Effector CD4-positive, alpha-beta T cell (primary cell): ENCODE results near the gene NOS1AP. TPM values are rescaled to one million over a fixed set of nuclear protein-coding genes. Genes with fewer than 3 reads are reported as not detected.
"Not testable (repeated sequence)": the region's sequence is repeated elsewhere in the genome, so short reads cannot be mapped to it uniquely, and the experiment has no call there.

ENCODE experiments used
- DNase-seq: peaks from one replicate; pipeline ENCODE4 v3.0.0-alpha.2; 2020
- total RNA-seq: gene quantifications from one replicate; lab custom pipeline; 2026; lab: John Stamatoyannopoulos, UW

NOS1AP gene
- total RNA-seq = not detected

DNA sequence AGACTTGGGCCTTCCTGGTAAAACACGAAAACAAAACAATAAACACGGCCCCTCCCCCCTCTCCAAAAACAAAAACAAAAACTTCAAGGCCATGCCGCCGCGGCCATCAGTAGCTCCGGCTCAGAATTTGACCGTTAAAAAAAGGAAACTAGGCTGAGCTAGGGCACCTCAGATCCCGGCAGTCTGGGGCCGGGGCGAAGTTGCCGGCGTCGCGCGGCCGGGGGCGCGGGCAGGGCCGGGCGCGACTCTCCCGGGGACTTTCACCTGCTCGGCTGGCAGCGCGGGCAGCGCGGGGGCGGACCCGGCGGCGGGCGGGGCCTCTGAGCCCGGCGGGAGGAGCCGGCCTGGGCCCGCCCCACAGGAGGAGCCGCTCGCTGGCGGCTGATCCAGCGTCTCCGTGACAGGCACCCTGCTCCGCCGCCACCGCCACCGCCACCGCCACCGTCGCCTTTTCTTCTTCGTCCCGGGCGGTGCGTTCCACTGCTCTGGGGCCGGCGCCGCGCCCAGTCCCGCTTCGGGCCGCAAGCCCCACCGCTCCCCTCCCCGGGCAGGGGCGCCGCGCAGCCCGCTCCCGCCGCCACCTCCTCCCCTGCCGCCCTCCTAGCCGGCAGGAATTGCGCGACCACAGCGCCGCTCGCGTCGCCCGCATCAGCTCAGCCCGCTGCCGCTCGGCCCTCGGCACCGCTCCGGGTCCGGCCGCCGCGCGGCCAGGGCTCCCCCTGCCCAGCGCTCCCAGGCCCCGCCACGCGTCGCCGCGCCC, at the start of gene NOS1AP:
TSS of gene NOS1AP (plus strand) at position 358 of the 760 bp plus-strand sequence. CDS start 487 bp downstream, outside the sequence.
- DNase-seq = peak; percentile 56

DNA sequence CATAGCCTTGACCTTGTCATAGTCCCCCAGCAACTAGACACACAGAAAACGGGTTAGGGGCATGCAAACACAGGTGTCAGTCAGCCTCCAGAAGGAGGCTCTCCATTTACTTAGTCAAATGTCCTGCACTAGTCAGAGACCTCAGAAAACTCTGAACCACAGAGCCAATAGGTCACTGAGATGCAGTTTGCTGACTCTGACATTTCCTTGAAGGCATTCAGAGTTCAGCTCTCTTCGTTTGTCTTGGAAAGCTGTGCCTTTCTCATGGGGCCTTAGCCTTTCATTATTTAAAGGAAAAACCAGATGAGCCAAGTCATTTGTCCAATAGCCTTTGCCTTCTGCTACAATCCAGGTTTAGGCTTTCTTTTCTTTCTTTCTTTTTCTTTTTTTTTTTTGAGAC, 49.3 kb upstream of the NOS1AP start:
- DNase-seq = no peak

DNA sequence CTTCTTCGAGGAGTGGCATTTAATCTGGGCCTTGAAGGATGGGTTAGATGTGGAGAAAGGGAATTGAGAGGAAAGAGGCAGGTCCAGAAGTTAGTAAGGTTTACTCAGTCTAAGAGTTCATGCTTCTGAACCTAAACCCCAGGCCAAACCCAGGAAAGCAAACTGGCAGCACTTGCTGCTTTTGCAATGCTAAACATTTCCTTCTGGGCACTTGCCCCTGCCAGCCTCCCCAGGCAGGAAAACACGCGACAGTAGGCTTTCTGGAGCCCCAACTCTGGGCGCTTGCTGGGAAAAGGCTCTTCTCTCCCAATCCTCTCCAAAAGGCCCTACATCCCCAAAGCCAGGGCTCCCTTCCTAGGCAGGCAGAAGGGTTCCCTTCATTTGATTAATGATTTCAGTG, 48.4 kb upstream of the NOS1AP start:
- DNase-seq = no peak

- DNase-seq = no peak
Observed at GRCh38 chr1:162022626-162023025, 46.9 kb upstream of the NOS1AP start.

- DNase-seq = no peak
Observed at GRCh38 chr1:162023181-162023546, 46.3 kb upstream of the NOS1AP start.

DNA sequence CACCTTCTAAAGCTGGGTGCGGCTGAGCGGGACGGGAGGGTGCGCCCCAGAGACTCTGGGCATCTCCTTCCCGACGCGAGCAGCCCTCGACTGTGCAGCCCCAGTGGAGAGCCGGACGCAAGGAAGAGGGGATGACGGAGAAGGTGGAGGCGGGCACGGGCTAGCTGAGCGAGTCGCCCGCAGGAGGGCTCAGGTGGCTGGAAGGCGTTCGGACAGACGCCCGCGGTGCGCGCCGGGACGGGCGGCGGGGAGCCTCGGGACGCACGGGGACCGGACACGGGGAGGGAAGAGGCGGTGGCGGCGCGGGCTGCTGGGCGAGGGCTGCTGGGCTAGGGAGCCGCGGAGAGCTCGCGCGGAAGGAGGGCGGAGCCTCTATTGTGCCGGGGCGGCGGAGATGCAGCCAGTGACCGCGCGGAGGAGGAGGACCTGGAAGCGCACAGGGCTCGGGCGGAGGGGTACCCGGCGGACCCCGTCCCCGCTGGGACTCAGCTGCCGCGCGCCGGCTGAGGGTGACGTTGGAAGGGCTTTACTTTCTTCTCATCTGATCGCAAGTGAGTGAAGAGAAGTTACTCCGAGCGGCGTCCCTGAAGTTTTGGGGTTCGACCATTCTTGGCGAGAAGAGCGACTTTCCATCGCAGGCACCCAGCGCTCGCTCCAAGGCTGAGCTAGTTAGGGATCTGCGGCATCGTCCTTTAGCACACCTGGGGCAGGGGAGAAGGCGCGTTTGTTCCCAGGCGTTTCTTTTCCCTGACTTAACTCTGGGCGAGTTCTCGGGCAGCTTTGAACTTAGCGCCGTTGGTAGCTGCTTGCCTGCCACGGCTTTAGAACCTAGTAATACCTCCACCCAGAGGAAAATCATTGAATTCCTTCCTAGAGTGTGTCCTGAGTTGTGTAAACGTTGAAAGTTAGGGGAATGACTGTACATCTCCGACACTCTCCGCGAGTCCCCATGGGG, 45.7 kb upstream of the NOS1AP start, which contains the start of gene OLFML2B:
TSS of gene OLFML2B (minus strand) at position 323 of the 955 bp plus-strand sequence. CDS start 439 bp downstream, outside the sequence.
- peak; percentile 6 for DNase-seq

- DNase-seq = no peak
Observed at GRCh38 chr1:162025541-162025940, 44.0 kb upstream of the NOS1AP start.

- DNase-seq = no peak
Observed at GRCh38 chr1:162026881-162027280, 42.6 kb upstream of the NOS1AP start.

DNA sequence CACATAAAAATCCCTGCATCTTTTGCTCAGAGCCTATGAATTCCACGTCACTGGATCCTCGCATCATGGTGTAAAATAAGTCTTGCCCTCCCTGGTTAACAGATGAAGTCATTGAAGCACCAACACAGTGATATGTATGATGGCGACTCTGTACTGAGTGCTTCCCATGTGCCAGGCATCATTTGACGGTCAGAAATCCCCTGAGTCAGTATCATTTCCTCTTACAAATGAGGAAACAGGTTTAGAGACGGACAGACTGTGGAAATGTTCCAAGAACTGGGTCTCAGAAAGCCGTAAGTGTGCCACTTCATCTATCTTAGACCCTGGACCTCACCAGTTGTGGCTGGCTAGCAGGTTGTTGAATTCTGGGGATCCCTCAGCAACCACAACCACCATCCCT, 40.8 kb upstream of the NOS1AP start:
- no peak for DNase-seq

GRCh38 chr1:162029157-162029556, 40.3 kb upstream of the NOS1AP start:
- DNase-seq = no peak

DNA sequence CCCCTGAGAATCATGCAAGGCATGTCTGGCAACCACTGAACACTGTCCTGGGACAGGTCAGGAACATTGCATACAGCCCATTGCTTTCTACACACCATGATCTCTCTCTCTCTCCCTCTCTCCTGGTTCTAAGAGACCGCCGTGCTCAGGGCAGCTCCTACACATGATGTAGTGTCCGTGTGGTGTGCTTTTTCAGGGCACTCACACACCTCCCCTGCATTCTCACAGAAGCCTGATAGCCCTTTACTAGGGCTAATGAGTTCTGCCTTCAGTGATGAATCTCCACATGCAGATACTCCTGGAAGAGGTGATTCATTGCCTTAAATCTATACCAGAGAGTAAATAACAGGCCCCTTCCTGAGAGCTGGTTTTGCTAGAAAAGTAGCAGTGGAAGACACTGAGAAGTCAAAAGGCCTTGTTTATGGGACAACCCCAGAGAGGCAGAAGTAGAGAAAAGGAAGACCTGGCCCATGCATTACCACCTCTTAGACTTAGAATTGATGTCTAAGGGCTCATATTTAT, 38.7 kb upstream of the NOS1AP start:
- DNase-seq = no peak

- no peak for DNase-seq
Observed at GRCh38 chr1:162033428-162033827, 36.1 kb upstream of the NOS1AP start.

GRCh38 chr1:162035241-162035640, 34.2 kb upstream of the NOS1AP start:
- DNase-seq = no peak

DNA sequence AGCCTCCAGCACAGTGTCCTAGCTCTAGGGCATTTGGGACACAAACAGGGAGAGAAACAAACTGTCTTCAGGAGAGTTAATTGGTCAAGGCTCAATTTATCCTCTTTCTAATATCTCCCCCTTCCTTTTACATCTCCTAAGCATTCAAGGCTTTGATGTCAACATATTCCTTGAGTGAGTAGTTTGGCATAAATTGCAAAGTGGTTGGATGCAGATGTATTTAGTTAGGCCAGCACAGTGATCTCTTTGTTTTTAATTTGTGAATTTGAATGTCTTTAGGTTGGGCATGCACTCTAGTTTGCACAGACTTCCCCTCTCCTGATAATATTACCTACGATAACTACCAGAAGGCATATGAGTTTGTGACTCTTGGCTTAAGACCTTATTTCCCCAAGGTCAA, 33.3 kb upstream of the NOS1AP start:
- DNase-seq = no peak

- no peak for DNase-seq
Observed at GRCh38 chr1:162038624-162039023, 30.9 kb upstream of the NOS1AP start.

DNA sequence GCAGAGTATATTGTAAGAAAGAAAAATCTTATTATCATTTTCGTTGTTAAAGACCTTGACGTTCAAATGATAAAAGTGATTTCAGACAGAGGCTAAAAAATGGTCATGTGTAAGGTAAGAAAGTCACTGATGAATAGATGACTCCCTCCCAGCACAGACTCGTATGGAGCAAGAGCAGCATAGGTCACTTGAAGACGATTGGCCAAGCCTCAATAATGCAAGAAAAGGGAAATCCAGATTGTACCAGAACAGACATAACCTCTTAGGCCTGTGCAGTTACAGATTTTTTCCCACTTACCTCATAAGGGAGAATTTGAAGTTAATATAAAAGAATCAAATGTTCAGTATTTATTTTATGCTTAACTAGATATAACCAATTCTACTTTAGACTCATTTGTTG, 29.5 kb upstream of the NOS1AP start:
- no peak for DNase-seq

GRCh38 chr1:162040657-162041056, 28.8 kb upstream of the NOS1AP start:
- no peak for DNase-seq

DNA sequence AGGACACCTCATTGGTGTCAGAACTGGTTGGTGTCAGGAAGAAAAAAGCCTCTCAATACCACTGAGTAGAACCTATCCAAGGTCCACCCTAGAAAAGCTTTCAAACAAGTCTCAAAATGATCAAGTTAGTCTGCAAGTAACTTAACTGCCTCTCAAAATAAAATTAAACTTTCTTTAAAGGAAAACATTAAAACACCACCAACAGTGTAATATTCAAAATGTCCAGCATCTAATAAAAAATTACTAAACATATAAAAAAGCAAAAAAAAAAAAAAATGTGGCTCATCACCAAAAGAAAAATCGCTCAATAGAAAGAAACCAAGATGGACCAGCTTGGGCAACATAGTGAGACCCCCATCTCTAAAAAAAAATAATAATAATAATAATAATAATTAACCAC, 27.1 kb upstream of the NOS1AP start:
- no peak for DNase-seq

GRCh38 chr1:162046921-162047320, 22.6 kb upstream of the NOS1AP start:
- no peak for DNase-seq

- not testable (repeated sequence) for DNase-seq
Observed at GRCh38 chr1:162053949-162054348, 15.5 kb upstream of the NOS1AP start.

DNA sequence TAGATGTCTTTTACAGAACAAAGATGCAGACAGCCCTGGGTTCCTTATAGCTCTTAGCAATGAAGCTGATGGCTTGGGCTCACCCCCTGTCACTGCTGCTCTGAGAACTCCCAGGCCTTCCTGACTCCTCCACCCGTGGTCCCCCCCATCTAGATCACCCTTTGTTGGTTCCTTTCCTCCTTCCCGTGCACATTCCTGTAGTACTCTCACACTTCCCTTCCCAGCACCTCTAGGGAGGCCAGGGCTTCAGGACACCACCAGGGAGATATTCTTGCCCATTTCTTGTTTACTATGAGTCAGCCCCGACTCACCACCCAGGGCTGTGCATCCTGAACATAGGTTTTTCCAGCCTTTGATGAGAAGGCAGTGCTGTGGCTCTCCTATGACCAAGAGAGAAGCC, 14.4 kb upstream of the NOS1AP start:
- no peak for DNase-seq

GRCh38 chr1:162056043-162056442, 13.4 kb upstream of the NOS1AP start:
- DNase-seq = peak; percentile 9

GRCh38 chr1:162056579-162056978, 12.9 kb upstream of the NOS1AP start:
- no peak for DNase-seq
